WTC11 (cell line): Measurements from ENCODE around the gene F10. TPM values are rescaled to one million over a fixed set of nuclear protein-coding genes. Genes with fewer than 3 reads are reported as not detected.

Source experiments
- ATF1 ChIP-seq: sonication (generic); formaldehyde crosslinking; IDR thresholded peaks from 2 replicates; pipeline ENCODE4 v1.8.1; 2023; ENCODE audit warnings: mild to moderate bottlenecking, moderate library complexity, missing genetic modification reagents
- CBFB ChIP-seq: sonication (generic); formaldehyde crosslinking; IDR thresholded peaks from 2 replicates; pipeline ENCODE4 v1.8.1; 2022; ENCODE audit warnings: mild to moderate bottlenecking, low read depth, missing genetic modification reagents
- CREB1 ChIP-seq: sonication (generic); formaldehyde crosslinking; IDR thresholded peaks from 2 replicates; pipeline ENCODE4 v1.8.0; 2023; ENCODE audit warnings: mild to moderate bottlenecking, missing genetic modification reagents
- E2F4 ChIP-seq: sonication (generic); formaldehyde crosslinking; IDR thresholded peaks from 2 replicates; pipeline ENCODE4 v1.8.1; 2022; ENCODE audit warnings: low read depth, mild to moderate bottlenecking, moderate library complexity, missing genetic modification reagents, borderline replicate concordance
- E2F5 ChIP-seq: sonication (generic); formaldehyde crosslinking; IDR thresholded peaks from 2 replicates; pipeline ENCODE4 v1.8.1; 2022; ENCODE audit warnings: mild to moderate bottlenecking, moderate library complexity, missing genetic modification reagents
- GABPB1 ChIP-seq: sonication (generic); formaldehyde crosslinking; IDR thresholded peaks from 2 replicates; pipeline ENCODE4 v1.8.1; 2023; ENCODE audit warnings: mild to moderate bottlenecking, missing genetic modification reagents
- GRHL2 ChIP-seq: fragments of 250-450 bp; sonication (Bioruptor Pico); IDR thresholded peaks from 2 replicates; pipeline ENCODE4 v1.8.0; 2022; ENCODE audit warnings: mild to moderate bottlenecking, moderate library complexity; ENCODE audit not compliant: insufficient replicate concordance, severe bottlenecking
- JUN ChIP-seq: sonication (generic); formaldehyde crosslinking; IDR thresholded peaks from 2 replicates; pipeline ENCODE4 v1.8.0; 2023; ENCODE audit warnings: mild to moderate bottlenecking, missing genetic modification reagents
- KAT7 ChIP-seq: sonication (generic); formaldehyde crosslinking; IDR thresholded peaks from 2 replicates; pipeline ENCODE4 v1.8.1; 2023; ENCODE audit warnings: missing genetic modification reagents, mild to moderate bottlenecking, borderline replicate concordance
- NFATC4 ChIP-seq: fragments of 250-450 bp; sonication (Bioruptor Pico); IDR thresholded peaks from 2 replicates; pipeline ENCODE4 v1.9.0; 2021; ENCODE audit warnings: mild to moderate bottlenecking
- NFYB ChIP-seq: sonication (generic); formaldehyde crosslinking; conservative IDR thresholded peaks from 2 replicates; pipeline ENCODE4 v1.8.0; 2022; ENCODE audit warnings: low read depth, missing genetic modification reagents
- NR2C2 ChIP-seq: sonication (generic); formaldehyde crosslinking; IDR thresholded peaks from 2 replicates; pipeline ENCODE4 v1.8.0; 2022; ENCODE audit warnings: mild to moderate bottlenecking, missing genetic modification reagents
- NR3C1 ChIP-seq: sonication (generic); formaldehyde crosslinking; conservative IDR thresholded peaks from 2 replicates; pipeline ENCODE4 v1.8.1; 2023; ENCODE audit warnings: low read depth, mild to moderate bottlenecking, missing genetic modification reagents
- SOX15 ChIP-seq: fragments of 250-450 bp; sonication (Bioruptor Pico); IDR thresholded peaks from 2 replicates; pipeline ENCODE4 v1.9.0; 2021; ENCODE audit warnings: mild to moderate bottlenecking
- TCF7 ChIP-seq: sonication (generic); formaldehyde crosslinking; IDR thresholded peaks from 2 replicates; pipeline ENCODE4 v1.8.0; 2022; ENCODE audit warnings: mild to moderate bottlenecking, low read depth, missing genetic modification reagents, moderate library complexity
- TEAD1 ChIP-seq: sonication (generic); formaldehyde crosslinking; IDR thresholded peaks from 2 replicates; pipeline ENCODE4 v1.8.0; 2022; ENCODE audit warnings: mild to moderate bottlenecking, missing genetic modification reagents
- USF1 ChIP-seq: sonication (generic); formaldehyde crosslinking; IDR thresholded peaks from 2 replicates; pipeline ENCODE4 v1.8.0; 2022; ENCODE audit warnings: mild to moderate bottlenecking, missing genetic modification reagents
- ZBTB21 ChIP-seq: sonication (generic); formaldehyde crosslinking; IDR thresholded peaks from 2 replicates; pipeline ENCODE4 v1.8.1; 2023; ENCODE audit warnings: mild to moderate bottlenecking, missing genetic modification reagents, borderline replicate concordance
- ZBTB43 ChIP-seq: sonication (generic); formaldehyde crosslinking; IDR thresholded peaks from 2 replicates; pipeline ENCODE4 v1.8.1; 2023; ENCODE audit warnings: mild to moderate bottlenecking, missing genetic modification reagents
- ZNF121 ChIP-seq: sonication (generic); formaldehyde crosslinking; IDR thresholded peaks from 2 replicates; pipeline ENCODE4 v1.8.0; 2023; ENCODE audit warnings: missing genetic modification reagents
- ZNF138 ChIP-seq: sonication (generic); formaldehyde crosslinking; conservative IDR thresholded peaks from 2 replicates; pipeline ENCODE4 v1.8.1; 2022; ENCODE audit warnings: mild to moderate bottlenecking, moderate library complexity, missing genetic modification reagents
- ZNF232 ChIP-seq: sonication (generic); formaldehyde crosslinking; IDR thresholded peaks from 2 replicates; pipeline ENCODE4 v1.8.0; 2022; ENCODE audit warnings: mild to moderate bottlenecking, missing genetic modification reagents
- ZNF263 ChIP-seq: sonication (generic); formaldehyde crosslinking; IDR thresholded peaks from 2 replicates; pipeline ENCODE4 v1.8.1; 2022; ENCODE audit warnings: low read depth, mild to moderate bottlenecking, moderate library complexity, missing genetic modification reagents
- ZNF423 ChIP-seq: fragments of 250-450 bp; sonication (Bioruptor Pico); IDR thresholded peaks from 2 replicates; pipeline ENCODE4 v2.1.2; 2022; ENCODE audit warnings: mild to moderate bottlenecking, moderate library complexity
- ZSCAN18 ChIP-seq: fragments of 250-450 bp; sonication (Bioruptor Pico); IDR thresholded peaks from 2 replicates; pipeline ENCODE4 v2.1.2; 2022; ENCODE audit warnings: mild to moderate bottlenecking, moderate library complexity
- total RNA-seq: library from RNA; stranded (reverse); gene quantifications from 3 replicates; pipeline ENCODE4 v1.2.3, GENCODE V29; 2021
- TF ChIP-seq, protein P1 (sequence below): sonication (generic); formaldehyde crosslinking; IDR thresholded peaks from 2 replicates; pipeline ENCODE4 v1.8.0; 2023; ENCODE audit warnings: mild to moderate bottlenecking, missing genetic modification reagents
- TF ChIP-seq, protein P2 (sequence below): sonication (generic); formaldehyde crosslinking; IDR thresholded peaks from 2 replicates; pipeline ENCODE4 v1.8.0; 2022; ENCODE audit warnings: mild to moderate bottlenecking, missing genetic modification reagents
- TF ChIP-seq, protein P3 (sequence below): fragments of 250-450 bp; sonication (Bioruptor Pico); IDR thresholded peaks from 2 replicates; pipeline ENCODE4 v1.9.0; 2021; ENCODE audit warnings: mild to moderate bottlenecking

The F10 gene
- total RNA-seq, 1 experiment from 2014 or later: 0.87 TPM

DNA sequence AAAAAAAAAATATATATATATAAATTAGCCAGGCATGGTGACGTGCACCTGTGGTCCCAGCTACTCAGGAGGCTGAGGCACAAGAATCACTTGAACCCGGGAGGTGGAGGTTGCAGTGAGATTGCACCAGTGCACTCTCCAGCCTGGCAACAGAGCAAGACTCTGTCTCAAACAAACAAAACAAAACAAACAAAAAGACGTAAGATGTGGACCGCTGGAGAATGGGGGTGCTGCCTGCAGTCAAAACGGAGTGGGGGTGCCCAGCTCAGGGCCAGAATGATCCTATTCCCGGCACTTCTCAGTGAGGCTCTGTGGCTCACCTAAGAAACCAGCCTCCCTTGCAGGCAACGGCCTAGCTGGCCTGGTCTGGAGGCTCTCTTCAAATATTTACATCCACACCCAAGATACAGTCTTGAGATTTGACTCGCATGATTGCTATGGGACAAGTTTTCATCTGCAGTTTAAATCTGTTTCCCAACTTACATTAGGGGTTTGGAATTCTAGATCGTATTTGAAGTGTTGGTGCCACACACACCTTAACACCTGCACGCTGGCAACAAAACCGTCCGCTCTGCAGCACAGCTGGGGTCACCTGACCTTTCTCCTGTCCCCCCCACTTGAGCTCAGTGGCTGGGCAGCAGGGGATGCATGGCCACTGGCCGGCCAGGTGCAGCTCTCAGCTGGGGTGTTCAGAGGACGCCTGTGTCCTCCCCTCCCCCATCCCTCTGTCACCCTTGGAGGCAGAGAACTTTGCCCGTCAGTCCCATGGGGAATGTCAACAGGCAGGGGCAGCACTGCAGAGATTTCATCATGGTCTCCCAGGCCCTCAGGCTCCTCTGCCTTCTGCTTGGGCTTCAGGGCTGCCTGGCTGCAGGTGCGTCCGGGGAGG, 17.3 kb upstream of the F10 start, which contains the start of gene F7 (continued):
- TF ChIP-seq, protein P1, sequence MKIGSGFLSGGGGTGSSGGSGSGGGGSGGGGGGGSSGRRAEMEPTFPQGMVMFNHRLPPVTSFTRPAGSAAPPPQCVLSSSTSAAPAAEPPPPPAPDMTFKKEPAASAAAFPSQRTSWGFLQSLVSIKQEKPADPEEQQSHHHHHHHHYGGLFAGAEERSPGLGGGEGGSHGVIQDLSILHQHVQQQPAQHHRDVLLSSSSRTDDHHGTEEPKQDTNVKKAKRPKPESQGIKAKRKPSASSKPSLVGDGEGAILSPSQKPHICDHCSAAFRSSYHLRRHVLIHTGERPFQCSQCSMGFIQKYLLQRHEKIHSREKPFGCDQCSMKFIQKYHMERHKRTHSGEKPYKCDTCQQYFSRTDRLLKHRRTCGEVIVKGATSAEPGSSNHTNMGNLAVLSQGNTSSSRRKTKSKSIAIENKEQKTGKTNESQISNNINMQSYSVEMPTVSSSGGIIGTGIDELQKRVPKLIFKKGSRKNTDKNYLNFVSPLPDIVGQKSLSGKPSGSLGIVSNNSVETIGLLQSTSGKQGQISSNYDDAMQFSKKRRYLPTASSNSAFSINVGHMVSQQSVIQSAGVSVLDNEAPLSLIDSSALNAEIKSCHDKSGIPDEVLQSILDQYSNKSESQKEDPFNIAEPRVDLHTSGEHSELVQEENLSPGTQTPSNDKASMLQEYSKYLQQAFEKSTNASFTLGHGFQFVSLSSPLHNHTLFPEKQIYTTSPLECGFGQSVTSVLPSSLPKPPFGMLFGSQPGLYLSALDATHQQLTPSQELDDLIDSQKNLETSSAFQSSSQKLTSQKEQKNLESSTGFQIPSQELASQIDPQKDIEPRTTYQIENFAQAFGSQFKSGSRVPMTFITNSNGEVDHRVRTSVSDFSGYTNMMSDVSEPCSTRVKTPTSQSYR (CRISPR knock-in tag): 0 out of 2 replicates have a peak, but pooled peaks have one; percentile 61
- no peak for TF ChIP-seq CBFB (CRISPR knock-in tag)
- no peak for TF ChIP-seq CREB1 (CRISPR knock-in tag)
- no peak for TF ChIP-seq NR3C1 (CRISPR knock-in tag)
- TF ChIP-seq SOX15 (CRISPR knock-in tag): no peak
- TF ChIP-seq ZNF121 (CRISPR knock-in tag): no peak
- no peak for TF ChIP-seq ZNF138 (CRISPR knock-in tag)
- no peak for TF ChIP-seq ATF1
- TF ChIP-seq ZBTB43: no peak
- no peak for TF ChIP-seq ZSCAN18
- TF ChIP-seq ZNF423 (CRISPR knock-in tag): 0 out of 2 replicates have a peak, but pooled peaks have one; percentile 29
- TF ChIP-seq NFYB: no peak
- TF ChIP-seq ZNF232 (CRISPR knock-in tag): no peak
- no peak for TF ChIP-seq KAT7 (CRISPR knock-in tag)
- TF ChIP-seq E2F4 (CRISPR knock-in tag): no peak
- TF ChIP-seq, protein P2, sequence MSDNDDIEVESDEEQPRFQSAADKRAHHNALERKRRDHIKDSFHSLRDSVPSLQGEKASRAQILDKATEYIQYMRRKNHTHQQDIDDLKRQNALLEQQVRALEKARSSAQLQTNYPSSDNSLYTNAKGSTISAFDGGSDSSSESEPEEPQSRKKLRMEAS (CRISPR knock-in tag): peak; percentile 10; the same call in 1 of the 2 replicates
- TF ChIP-seq JUN (CRISPR knock-in tag): no peak
- TF ChIP-seq GABPB1 (CRISPR knock-in tag): peak; percentile 96
- no peak for TF ChIP-seq ZNF263 (CRISPR knock-in tag)
- TF ChIP-seq TCF7 (CRISPR knock-in tag): no peak
- no peak for TF ChIP-seq TEAD1
- no peak for TF ChIP-seq GRHL2
- TF ChIP-seq NFATC4 (CRISPR knock-in tag): no peak
- peak; percentile 35; the same call in 1 of the 2 replicates for TF ChIP-seq USF1 (CRISPR knock-in tag)
- no peak for TF ChIP-seq E2F5 (CRISPR knock-in tag)
- TF ChIP-seq ZBTB21 (CRISPR knock-in tag): no peak
- TF ChIP-seq, protein P3, sequence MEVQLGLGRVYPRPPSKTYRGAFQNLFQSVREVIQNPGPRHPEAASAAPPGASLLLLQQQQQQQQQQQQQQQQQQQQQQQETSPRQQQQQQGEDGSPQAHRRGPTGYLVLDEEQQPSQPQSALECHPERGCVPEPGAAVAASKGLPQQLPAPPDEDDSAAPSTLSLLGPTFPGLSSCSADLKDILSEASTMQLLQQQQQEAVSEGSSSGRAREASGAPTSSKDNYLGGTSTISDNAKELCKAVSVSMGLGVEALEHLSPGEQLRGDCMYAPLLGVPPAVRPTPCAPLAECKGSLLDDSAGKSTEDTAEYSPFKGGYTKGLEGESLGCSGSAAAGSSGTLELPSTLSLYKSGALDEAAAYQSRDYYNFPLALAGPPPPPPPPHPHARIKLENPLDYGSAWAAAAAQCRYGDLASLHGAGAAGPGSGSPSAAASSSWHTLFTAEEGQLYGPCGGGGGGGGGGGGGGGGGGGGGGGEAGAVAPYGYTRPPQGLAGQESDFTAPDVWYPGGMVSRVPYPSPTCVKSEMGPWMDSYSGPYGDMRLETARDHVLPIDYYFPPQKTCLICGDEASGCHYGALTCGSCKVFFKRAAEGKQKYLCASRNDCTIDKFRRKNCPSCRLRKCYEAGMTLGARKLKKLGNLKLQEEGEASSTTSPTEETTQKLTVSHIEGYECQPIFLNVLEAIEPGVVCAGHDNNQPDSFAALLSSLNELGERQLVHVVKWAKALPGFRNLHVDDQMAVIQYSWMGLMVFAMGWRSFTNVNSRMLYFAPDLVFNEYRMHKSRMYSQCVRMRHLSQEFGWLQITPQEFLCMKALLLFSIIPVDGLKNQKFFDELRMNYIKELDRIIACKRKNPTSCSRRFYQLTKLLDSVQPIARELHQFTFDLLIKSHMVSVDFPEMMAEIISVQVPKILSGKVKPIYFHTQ (CRISPR knock-in tag): no peak
- TF ChIP-seq NR2C2 (CRISPR knock-in tag): no peak
